HuH-7.5 (cell line): ENCODE measurements around the gene FBXL7.

Experiments used
- DNase-seq: peaks from one replicate; pipeline ENCODE4 v3.0.0; 2011; ENCODE audit warnings: low spot score

FBXL7 gene

DNA sequence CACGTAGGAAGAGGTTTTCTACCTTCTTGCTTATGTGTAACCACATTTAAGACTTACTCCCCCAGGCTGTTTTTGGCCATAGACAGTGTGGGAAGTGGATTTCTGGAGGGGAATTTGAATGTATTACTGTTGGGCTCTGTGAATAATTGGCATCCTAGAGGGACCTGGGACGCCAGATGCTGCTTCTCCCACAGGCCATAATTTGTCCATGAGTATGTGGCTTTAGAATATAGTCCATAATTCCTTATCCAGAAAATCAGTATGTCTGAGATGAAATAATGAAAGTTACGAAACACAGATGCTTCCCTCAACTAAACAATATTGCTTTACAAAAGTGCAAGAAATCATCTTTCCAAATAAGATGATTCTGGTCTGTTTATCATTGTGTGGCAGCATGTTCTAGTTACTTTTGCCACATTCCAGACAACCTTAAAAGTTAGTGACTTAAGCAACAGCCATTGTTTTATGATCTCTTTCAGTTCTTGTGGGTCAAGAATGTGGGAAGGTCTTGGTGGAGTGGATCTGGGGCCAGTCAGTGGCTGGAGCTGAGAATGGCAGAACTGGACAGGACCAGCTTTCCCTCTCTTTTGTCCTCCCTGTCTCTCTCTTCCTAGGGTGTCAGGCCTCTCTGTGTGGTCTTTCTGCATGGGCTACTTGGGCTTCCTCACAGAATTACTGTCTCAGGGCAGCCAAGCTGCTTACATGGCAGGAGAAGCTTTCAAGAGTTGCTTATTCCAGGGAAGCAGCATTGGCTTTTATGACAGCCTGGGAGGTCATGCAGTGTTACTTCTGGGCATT, 79.4 kb downstream of the FBXL7 start:
- DNase-seq = no peak

DNA sequence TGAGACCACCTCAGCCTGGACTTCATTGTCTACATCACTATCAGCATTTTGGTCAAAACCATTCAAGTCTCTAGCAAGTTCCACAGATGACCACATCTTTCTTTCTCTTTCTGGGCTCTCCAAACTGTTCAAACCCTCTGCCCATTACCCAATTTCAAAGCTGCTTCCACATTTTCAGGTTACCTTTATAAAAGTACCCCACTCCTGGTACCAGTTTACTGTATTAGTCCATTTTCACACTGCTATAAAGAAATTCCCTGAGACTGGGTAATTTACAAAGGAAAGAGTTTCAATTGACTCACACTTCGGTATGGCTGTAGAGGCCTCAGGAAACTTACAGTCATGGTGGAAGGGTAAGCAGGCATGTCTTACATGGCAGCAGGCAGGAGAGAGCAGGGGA, 84.5 kb downstream of the FBXL7 start:
- no peak for DNase-seq

DNA sequence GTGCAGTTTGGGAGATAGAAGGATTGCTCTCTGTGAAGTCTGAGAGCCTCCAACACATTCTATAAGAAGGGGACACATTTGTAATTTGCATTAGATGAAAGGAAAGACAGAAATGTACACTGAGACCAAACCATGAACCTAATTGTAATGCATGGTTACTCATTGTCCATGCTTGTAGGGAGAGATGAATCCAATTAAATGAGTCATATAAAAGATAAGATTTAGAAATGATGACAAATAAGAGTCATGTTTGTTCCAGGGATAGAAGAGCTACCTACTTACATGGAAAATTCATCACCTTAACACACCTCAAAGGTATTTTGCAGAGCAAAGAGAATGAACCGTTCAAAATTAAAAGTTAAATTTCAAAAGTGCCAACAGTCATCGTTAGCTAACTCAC, 85.1 kb downstream of the FBXL7 start:
- DNase-seq = no peak

DNA sequence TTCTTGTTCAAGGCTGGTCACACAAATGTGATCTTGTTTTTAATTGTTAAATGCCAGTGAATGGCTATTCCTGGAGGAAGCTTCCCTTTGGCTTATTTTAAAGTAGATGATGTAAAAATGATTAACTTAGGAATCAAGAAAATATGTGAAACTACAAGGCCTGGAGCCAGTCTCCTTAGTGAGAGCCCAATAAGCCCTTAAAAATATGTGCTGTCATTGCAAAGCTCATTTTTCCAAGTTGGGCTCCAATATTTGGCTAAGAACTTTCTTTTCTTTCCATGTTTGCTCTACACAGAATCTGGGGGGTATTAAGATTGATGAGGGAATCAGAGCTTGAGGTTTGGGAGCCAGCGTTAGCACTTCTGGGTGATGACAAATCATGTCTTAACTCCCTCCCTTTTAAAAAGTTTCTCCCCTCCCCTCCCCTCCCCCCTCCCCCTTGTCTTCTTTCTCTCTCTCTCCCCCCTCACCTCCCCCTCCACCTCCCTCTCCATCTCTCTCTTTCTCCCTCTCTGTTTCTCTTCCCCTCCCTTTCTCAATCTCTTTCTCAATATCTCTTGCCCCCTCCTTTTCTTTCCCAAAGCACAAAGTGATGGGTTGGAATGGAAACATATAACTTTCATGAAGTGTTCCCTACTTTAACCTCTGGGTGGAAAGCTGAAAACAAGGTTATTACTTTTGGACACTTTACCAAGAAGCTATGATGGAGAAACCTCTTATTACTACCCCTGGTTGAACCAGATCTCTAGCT, 86.0 kb downstream of the FBXL7 start:
- no peak for DNase-seq

DNA sequence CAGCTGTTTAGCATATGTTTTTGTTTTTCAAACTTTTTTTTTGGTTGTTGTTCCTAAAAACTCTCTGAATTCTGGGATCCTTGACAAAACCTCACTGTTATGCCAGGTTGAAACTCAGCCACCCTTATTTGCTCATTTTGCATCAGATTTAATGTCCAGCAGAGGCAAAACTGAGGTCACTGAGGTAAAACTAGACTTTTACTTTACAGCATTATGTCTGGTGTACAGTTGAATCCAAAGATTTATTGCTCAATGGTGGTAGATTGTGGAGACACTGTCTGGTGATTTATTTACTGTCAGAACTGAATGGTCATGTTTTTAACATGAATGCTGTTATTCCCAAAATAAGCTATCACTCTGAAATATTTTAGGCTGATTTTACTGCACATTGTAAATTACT, 87.9 kb downstream of the FBXL7 start:
- no peak for DNase-seq

DNA sequence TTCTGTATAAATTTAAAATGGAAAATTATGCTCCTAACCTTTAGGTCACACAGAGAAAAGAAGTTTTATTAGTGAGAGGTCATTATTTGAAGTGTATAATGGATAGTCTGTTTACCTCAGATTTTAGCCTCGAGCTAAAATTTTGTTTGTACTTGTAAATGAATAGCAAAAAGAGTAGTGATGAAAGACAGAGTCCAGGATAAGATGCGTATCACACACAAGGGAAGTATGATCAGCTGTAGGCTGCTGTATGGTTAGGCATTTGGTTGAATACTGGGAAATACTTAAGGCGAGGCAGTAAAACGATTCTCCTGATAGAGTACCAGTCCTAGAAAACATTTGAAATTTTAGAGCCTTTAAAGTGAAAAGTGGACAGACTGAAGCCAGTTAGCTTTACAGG, 92.7 kb downstream of the FBXL7 start:
- no peak for DNase-seq

DNA sequence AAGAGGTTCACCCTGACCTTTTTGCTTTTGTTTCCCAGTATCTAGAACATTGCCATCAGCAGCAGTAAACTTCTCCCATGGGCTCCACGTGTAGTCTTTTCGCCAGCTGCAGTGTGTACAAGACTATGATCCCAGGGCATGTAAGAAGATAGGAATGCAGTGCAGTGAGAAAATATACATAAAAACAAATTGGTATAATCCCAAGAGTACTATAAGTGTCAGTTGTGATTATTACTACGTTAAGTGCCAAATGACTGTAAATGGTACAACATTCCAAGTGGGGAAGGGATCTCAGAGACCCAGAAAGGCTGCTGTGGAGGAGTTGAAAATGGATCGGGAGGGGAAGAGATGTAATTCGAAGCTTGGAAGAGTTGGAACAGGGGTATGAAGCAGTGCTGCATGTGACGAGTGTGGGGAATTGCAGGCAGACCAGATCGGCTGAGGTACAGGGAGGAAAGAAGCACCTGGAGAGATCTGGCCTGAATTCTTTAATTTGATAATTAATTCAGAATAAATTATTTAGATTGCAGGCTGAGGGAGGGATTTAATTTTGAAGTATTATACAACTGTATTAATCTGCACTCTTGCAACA, 95.1 kb downstream of the FBXL7 start:
- no peak for DNase-seq

DNA sequence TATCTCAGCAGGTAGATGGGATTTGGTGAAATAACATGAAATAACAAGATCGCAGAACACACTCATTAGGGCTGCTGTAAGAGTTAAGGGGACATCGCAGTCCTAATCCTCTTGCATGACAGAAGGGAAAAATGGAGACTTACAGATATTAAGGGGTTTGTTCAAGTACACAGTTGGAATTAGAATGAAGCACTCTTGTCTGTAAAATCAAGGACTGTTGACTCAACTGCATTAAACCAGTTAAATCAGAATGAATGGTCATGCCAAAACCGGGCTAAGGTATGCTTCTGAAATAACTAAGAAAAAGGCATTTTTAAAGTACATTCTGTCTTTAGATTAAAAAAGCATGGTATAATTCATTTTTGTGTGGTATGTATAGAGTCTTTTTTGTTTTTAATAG, 95.9 kb downstream of the FBXL7 start:
- DNase-seq = no peak

DNA sequence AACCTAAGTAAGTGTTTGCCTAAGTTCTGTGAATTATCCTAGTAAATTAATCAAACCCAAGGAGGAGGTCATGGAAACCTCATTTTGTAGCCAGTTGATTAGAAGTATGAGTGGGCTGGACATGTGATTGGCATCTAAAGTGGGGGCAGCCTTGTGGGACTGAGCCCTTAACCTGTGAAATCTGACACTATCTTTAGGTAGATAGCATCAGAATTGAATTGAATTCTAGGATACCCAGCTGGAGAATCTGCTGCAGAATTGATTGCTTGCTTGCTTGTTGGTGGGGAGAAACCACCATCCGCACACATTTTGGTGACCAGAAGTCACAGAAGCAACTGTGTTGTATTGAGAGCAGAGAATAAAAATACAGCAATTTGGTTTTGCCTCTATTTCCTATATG, 97.0 kb downstream of the FBXL7 start:
- no peak for DNase-seq

DNA sequence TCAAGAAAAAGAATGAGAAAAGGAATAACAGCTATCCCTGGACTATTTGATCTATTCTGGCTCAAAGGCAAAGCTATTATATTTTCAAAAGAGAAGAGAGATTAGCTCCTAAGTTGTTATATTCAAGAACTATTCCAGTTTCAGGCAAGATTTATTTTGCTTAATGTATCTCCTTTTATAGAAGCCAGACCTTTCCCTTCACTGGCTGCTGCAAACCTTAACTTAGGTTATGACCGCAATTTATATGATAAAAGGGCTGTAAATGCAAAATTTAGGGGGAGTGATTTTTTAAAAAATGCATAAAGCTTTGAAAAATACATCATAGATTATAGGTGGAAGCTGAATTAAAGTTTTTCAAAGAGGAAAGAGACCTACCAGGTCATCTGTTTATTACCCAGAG, 97.8 kb downstream of the FBXL7 start:
- DNase-seq = no peak

DNA sequence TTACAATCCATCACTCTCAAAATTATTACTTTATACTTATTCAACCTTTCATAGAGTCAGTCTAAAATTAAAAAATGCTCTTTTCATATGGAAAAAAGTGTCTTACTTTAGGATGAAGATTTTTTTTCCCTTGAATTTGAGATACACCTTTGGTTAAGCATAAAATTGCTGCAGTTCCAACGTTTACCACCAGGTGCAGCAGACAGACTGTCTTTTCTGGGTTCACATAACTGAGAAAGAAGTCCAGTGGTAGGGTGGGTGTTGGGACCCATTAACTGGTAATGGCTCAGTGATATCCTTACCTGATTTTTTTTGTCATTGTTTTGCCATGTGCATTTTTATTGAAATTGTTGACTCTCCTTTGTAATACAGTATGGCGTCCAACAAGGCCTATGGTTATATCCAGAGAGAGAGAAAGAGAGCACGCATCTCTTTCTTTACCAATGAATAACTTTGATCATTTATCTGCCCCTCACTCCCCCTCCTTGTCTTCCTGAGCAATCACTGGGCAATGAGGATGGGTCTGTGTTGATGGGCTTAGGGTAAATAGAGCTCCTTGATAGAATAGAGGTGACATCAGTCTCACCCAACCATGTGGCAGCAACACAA, 98.4 kb downstream of the FBXL7 start:
- DNase-seq = no peak

DNA sequence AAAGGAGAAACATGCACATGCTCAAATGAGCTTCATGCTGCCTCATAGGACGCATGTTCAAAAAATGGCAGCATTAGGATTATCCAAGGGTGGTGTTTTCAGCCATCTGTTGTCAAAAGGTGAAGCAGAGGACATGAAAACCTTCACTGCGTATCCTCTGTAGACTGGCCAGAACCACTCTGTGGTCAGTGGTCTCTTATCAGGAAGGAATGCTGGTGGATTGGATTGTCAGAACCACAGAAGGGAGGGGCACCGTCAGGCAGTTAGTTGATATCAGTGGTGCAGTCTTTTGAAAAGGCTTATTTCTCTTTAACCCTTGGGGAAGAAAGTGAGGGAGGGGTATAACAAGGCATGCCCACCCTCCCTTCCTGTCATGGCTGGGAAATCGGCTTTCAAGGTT, 100.1 kb downstream of the FBXL7 start:
- no peak for DNase-seq

DNA sequence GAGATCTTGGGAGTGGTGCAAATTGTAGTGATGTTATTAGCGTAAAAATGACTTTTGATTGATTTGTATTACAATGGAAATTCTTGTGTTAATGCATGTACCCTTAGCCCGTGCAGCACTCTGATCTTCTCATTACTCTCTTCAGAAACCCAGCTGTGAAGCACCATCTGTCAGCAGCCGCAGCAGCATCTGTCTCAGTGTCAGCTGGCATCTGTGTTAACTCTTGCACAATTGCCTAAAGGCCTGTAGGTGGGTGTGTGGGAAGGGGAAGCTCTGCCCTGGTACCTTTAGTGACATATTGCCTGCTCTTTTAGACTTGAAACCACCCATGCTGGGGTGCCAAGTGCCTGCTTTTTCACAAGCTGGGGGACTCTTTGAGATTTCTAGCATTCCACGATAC, 101.3 kb downstream of the FBXL7 start:
- DNase-seq = no peak

DNA sequence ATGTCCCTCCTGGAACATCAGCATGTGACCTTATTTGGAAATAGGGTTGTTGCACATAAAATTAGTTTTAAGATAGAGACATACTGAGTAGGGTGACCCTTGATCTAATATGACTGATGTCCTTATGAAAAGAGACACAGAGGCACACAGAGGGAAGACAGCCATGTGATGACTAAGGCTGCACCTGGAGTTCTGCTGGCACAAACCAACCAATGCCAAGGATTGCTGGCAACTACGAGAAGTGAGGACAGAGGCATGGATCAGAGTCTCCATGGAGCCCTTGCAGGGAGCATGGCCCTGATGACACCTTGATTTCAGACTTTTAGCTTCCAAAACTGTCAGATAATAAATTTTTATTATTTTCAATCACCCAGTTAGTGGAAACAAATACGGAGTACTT, 101.9 kb downstream of the FBXL7 start:
- no peak for DNase-seq

DNA sequence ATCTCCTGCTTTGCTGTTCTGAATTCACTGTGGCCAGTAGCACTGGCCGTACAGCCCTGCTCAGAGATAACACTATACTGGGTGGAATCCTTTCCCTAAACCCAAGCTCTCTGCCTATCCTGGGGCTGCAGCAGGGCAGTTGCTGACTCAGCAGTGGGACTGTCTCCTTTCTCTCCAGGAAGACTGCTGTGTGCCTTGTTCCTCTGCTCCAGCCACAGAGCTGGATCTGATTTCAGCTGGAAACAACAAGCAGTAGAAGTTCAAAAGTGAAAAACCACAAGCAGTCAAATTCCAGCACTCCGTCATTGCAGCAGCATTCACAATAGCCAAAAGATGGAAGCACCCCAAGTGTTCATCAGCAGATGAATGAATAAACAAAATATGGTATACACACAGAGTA, 105.0 kb downstream of the FBXL7 start:
- no peak for DNase-seq

DNA sequence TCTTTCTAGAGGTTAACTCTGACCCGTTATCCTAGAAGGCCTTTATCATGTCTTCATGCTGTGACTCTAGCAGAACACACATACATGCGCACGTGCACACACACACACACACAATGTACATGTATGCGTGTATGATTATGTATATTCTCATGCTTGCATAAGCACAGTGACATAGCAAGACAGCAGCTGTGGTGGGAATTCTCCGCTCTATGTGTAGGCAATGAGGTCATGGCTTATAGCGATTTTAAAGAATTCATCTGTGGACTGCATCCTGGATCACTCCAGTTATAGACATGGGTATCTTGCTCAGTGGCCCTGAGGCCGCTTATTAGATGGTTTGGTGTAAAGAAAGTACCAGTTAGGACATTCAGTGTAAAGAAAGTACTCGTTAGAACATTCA, 106.2 kb downstream of the FBXL7 start:
- no peak for DNase-seq

DNA sequence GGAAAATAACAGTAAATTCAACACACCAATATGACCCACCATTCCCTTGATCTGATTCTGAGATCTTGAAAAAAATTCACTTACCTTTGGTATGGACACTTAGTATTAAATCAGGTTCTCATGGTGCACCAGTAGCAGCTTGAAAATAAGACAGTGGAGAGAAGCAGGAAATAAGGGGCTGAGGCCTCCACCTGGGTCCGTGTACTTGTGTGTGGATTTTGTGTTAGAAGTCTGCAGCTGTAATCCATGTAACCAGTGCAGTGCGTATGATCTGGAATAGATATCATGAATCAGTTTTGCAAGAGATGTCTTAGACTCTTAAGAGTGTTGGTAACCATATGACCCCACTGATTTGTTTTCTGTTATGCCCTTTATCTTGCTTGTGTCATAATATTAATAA, 107.1 kb downstream of the FBXL7 start:
- no peak for DNase-seq

DNA sequence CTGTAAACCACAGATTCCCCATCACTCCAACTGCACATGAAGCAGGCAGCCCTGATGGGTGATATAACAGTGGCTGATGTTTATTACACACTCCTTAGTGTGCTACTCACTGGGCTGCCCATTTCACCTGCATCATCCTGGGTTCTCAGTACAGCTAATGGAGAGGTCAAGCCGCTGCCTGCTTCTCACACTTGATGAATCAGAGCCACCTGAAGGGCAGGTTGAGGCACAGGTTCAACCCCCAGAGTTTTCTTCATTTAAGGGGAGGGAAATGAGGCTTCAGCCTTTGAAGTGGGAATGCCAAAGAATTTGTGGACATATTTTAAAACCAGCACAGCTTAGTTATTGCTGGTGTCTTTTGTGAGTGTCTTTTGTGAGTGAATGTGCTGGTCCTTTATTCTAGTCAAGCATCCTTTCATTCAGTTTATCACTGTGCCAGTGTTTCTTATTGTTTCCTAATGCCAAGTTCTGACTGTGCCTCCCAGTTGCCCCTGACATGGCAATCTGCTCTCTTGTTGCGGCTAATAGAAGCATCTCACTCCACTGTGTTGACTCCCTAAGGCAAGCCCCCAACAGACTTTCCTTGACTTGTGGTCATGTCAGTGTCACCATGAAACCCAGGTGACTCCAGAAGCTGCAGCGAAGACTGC, 109.2 kb downstream of the FBXL7 start:
- DNase-seq = no peak

DNA sequence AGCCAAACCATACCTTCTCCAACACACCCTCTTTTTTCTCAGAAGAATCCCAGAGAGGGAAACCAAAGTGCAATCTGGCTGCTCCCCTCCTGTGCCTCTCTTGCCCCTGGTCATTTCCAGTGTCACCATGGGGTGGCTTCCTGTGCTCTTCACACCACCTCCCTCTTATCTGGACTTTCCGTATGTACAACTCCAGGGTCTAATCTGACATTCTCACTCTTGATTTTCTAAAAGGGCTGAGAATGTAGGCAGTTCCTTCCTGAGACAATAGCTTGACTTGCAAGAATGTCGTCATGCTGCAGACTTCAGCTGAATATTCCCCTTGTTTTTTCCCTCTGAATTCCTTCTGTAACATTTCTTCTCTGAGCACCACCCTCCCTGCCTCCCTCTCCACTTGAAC, 110.2 kb downstream of the FBXL7 start:
- no peak for DNase-seq

DNA sequence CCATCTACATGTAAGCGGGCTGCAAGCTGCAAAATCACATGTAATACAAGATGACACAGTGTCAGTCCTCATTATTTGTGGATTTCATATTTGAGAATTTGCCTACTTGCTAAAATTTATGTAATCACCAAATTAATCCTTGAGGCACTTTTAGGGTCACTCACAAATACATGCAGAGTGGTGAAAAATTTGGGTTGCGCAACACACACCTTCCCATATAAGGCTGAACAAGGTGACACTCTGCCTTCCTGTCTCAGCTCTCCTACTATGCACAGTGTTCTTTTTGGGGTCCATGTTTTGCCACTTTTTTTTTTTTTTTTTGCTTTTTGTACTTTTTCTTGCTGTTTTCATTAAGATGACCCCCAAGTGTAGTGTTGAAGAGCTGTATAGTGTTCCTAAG, 111.0 kb downstream of the FBXL7 start:
- DNase-seq = no peak

DNA sequence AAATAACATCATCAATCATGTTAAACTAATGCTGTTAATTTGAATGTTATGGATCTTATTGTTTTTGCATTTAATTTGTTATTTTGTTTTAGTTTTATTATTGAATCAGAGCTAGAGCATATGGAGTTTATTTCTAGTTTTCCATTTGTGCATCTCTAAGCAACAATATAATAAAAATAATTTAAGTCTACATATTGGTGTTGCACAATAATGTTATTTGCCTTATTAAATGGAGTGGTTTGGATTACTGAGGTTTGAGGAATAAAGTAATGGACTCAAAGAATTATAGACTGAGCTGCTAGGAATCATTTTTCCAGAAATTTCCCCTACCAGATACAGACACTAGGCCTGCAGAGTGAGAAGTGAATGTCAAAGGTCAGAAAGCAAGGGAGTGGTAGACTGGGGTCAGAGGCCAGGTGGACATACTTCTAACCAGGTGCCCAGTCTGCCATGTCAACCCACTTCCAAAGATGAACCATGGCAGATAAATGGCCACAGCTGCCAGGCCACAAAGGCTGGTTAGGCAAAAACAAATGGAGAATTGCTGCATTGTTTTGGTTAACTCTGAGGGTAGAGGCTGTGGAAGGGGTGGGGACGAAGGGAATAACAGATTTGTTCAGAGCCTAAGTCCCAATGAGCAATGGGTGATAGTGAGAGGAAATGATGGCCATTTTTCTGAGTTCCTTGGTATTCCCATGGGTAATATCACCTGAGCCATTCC, 113.1 kb downstream of the FBXL7 start:
- no peak for DNase-seq

DNA sequence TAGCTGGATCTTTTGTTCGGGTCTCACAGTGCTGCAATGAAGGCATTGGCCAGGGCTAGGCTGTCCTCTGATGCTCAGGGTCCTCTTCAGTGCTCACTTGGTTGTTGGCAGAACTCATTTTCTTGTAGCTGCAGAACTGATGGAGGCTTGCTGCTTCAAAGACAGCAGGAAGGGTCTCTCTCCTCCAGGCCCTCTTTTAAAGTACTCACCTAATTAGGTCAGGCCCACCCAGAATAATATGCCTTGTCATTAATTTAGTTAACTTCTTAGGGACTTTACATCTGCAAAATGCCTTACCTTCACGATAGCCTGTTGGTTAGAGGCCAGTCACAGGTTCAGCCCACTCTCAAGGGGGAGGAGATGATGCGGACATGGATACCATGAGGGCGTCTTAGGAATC, 114.7 kb downstream of the FBXL7 start:
- DNase-seq = no peak
